Left ventricle myocardium inferior (tissue), 1 donor: ENCODE results near the gene EPB41L2. TPM values are rescaled to one million over a fixed set of nuclear protein-coding genes. Genes with fewer than 3 reads are reported as not detected.

Experiments used
- DNase-seq: peaks from one replicate; pipeline ENCODE4 v3.0.0-alpha.2; 2020
- H3K27ac ChIP-seq: fragments of 200-600 bp; replicated peaks from 2 replicates; pipeline ENCODE4 v1.8.0; 2021
- H3K27me3 ChIP-seq: fragments of 200-600 bp; 2 replicates; pipeline ENCODE4 v1.8.0; 2021; ENCODE audit warnings: low read depth
- H3K36me3 ChIP-seq: fragments of 200-600 bp; 2 replicates; pipeline ENCODE4 v1.8.0; 2021
- H3K4me1 ChIP-seq: fragments of 200-600 bp; 2 replicates; pipeline ENCODE4 v1.8.0; 2021
- H3K4me3 ChIP-seq: fragments of 200-600 bp; 2 replicates; pipeline ENCODE4 v1.8.0; 2021; ENCODE audit warnings: mild to moderate bottlenecking, moderate library complexity
- H3K9me3 ChIP-seq: fragments of 200-600 bp; replicated peaks from 2 replicates; pipeline ENCODE4 v1.8.0; 2021
- intact Hi-C: fragments of 100-400 bp; cut with micrococcal nuclease; formaldehyde crosslinking; loops from one replicate; pipeline ENCODE4 v1.11.0; 2022
- total RNA-seq: library from RNA; stranded (reverse); fragmentation: NEBNext Ultra II Directional; extraction: Animal tissue kit (Norgen Biotek cat#: 25700); gene quantifications from one replicate; pipeline ENCODE4 v1.2.1, GENCODE V29; 2021
- TF ChIP-seq, protein P1 (sequence below): fragments of 200-600 bp; IDR thresholded peaks from 2 replicates; pipeline ENCODE4 v1.8.0; 2021; ENCODE audit warnings: antibody characterized with exemption, mild to moderate bottlenecking, borderline replicate concordance
- donor health status: DM: no; HTN: yes; CAD: no; lungs with severe emphysema.

EPB41L2 gene
- total RNA-seq, 1 donor from 2014 or later: 70.8 TPM

DNA sequence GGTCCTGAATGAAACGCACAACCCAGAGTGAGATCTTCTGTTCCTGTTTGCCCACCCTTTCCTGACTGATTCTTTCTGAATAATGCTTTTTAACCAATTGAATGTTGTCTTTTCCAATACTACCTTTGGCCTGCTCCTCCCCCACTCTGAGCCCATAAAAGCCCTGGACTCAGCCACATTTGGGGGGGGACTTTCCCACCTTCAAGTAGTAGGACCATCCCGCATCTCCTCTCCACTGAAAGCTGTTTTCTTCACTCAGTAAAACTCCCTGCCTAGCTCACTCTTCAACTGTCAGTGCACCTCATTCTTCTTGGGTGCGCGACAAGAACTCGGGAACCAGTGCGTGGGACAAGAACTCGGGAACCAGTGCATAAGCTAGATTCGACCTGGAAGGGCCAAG lies 77.9 kb downstream of the EPB41L2 start:
- TF ChIP-seq, protein P1, sequence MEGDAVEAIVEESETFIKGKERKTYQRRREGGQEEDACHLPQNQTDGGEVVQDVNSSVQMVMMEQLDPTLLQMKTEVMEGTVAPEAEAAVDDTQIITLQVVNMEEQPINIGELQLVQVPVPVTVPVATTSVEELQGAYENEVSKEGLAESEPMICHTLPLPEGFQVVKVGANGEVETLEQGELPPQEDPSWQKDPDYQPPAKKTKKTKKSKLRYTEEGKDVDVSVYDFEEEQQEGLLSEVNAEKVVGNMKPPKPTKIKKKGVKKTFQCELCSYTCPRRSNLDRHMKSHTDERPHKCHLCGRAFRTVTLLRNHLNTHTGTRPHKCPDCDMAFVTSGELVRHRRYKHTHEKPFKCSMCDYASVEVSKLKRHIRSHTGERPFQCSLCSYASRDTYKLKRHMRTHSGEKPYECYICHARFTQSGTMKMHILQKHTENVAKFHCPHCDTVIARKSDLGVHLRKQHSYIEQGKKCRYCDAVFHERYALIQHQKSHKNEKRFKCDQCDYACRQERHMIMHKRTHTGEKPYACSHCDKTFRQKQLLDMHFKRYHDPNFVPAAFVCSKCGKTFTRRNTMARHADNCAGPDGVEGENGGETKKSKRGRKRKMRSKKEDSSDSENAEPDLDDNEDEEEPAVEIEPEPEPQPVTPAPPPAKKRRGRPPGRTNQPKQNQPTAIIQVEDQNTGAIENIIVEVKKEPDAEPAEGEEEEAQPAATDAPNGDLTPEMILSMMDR: no peak
- Histone ChIP-seq H3K27me3 (no peaks in the 10 kb centered on the region), H3K9me3 (no peaks in the 10 kb centered on the region), H3K4me3 (no peak overlapping the region), H3K27ac (no peak overlapping the region), H3K4me1 (peaks cover 27% of the 10 kb centered on the region), H3K36me3 (no peaks in the 10 kb centered on the region)
- no peak for DNase-seq
- intact Hi-C loops: no loop called here

DNA sequence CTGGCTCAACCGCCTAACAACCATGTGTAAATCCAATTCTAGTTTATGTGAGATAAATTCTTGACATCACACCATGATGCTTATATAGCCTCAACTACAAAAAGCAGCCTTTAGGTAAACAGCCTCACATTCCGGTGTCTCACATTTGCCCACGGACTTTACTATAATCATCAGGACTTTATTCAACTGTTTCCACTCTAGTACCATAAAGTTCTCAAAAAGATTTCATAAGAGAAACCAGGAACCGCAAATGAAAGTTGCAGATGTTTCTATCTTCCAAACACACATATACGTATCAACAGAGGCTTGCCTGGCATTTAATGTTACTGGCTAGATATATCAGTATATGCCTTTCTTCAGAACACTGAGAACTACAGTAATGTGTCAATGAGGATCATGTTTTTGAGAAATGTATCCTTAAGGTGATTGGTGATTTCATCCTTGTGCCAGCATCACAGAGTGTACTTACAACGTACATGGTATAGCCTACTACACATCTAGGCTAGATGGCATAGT lies 80.0 kb downstream of the EPB41L2 start:
- intact Hi-C loops: no loop called here
- Histone ChIP-seq H3K27ac (no peak overlapping the region), H3K4me1 (peaks cover 47% of the 10 kb centered on the region), H3K4me3 (no peak overlapping the region), H3K36me3 (no peaks in the 10 kb centered on the region), H3K9me3 (no peaks in the 10 kb centered on the region), H3K27me3 (no peaks in the 10 kb centered on the region)
- no peak for DNase-seq
- TF ChIP-seq, protein P1: no peak

DNA sequence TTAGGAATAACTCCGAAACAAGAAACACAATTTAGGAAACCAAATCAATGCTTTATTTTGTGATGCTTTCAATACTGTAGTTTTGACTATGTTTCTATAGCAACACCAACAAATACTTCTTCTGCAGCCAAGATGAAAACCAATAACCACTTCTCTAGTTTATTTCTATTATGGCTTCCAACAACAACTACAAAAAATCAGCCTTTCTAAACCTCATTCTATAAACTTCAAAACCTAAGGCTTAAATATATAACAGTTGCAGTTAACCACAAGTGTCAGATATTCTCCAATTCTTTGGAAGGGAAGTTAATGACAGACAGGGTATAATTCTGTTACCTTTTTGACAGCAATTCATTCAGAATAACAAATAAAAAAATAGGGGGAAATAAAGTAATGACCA lies 80.9 kb downstream of the EPB41L2 start:
- DNase-seq: no peak
- Histone ChIP-seq H3K27me3 (no peaks in the 10 kb centered on the region), H3K4me1 (peaks cover 55% of the 10 kb centered on the region), H3K4me3 (no peak overlapping the region), H3K36me3 (no peaks in the 10 kb centered on the region), H3K27ac (peak overlapping the region; percentile 70), H3K9me3 (no peaks in the 10 kb centered on the region)
- intact Hi-C loops: no loop called here
- TF ChIP-seq, protein P1: no peak

DNA sequence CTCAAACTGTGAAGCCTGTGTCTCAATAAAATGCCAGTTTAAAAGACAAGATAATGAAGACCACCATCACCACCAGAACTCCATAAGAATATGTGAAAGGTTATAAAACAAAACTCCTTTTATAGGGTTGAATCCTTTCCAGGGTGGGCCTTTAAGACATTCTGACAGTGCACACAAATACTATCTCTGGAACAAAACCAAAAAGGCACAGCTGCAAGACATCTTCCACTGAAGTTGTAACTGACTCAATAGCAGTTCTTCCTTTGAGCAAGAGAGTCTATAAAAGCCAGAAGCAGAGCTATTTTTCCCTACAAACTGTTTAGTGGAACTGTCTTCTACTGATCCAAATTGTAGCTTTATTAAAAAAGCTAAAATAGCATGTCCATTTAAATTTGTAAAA lies 81.6 kb downstream of the EPB41L2 start:
- Histone ChIP-seq H3K4me3 (no peak overlapping the region), H3K36me3 (no peaks in the 10 kb centered on the region), H3K27ac (peak overlapping the region; percentile 70), H3K27me3 (no peaks in the 10 kb centered on the region), H3K9me3 (no peaks in the 10 kb centered on the region), H3K4me1 (peaks cover 62% of the 10 kb centered on the region)
- no peak for DNase-seq
- intact Hi-C loops: no loop called here
- TF ChIP-seq, protein P1: no peak

DNA sequence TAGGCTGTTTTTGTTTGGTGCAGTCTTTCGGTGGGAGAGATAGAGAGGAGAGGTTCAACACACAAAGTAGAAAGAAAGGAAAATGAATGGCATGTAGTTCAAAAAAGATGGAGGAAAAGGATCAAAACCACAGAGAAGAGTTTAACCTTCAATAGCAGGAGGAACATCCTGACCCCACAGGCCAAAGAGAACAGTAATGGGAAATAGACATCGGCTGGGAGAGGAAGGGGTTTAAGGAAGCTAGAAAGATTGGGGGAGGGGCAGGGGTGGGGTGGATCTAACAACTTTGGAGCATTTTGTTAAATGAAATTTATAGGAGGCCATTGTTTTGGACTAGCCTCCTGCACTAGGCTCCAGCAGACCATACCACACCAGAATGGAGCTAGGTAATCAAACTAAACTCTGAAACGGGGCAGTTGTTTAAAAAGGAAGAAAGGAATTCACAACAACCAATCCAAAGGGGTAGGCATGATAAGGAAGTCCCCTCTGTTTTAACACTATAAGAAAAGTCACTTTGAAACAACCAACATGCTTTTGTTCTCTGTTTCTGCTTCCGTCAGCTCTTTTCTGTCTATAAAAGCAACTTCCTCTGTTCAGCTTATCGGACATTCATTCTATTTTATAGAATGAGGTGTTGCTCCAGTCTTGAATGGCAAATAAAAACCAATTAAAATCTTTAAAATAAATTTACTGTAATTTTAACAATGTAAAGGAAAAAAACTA lies 82.6 kb downstream of the EPB41L2 start:
- no peaks in the 10 kb centered on the region for H3K9me3 ChIP-seq
- intact Hi-C loops: no loop called here
- H3K4me3 ChIP-seq: no peak overlapping the region
- peaks cover 71% of the 10 kb centered on the region for H3K4me1 ChIP-seq
- no peaks in the 10 kb centered on the region for H3K27me3 ChIP-seq
- TF ChIP-seq, protein P1: no peak
- DNase-seq: no peak
- H3K27ac ChIP-seq: peak overlapping the region; percentile 70
- no peaks in the 10 kb centered on the region for H3K36me3 ChIP-seq
